Upper lobe of right lung (tissue), 1 donor: ENCODE measurements around the gene RBP2. TPM values are rescaled to one million over a fixed set of nuclear protein-coding genes. Genes with fewer than 3 reads are reported as not detected.
A peak's percentile ranks its signal among the peaks of the same experiment; 100 is the strongest.

Experiments
- ATAC-seq: fragments of 200-7000 bp; cut with Tn5 transposase; one replicate; pipeline ENCODE4 v1.9.1; 2020; ENCODE audit warnings: mild to moderate bottlenecking, moderate library complexity
- DNase-seq: peaks from one replicate; pipeline ENCODE4 v3.0.0-alpha.2; 2020
- H3K27ac ChIP-seq: fragments of 200-600 bp; one replicate; pipeline ENCODE4 v1.8.0; 2022
- H3K27me3 ChIP-seq: fragments of 200-600 bp; one replicate; pipeline ENCODE4 v1.8.0; 2022; ENCODE audit warnings: mild to moderate bottlenecking
- H3K36me3 ChIP-seq: fragments of 200-600 bp; one replicate; pipeline ENCODE4 v1.8.0; 2022
- H3K4me1 ChIP-seq: fragments of 200-600 bp; one replicate; pipeline ENCODE4 v1.8.0; 2022
- H3K4me3 ChIP-seq: fragments of 200-600 bp; one replicate; pipeline ENCODE4 v1.8.0; 2022; ENCODE audit warnings: mild to moderate bottlenecking
- H3K9me3 ChIP-seq: fragments of 200-600 bp; one replicate; pipeline ENCODE4 v1.8.0; 2022
- intact Hi-C: fragments of 100-400 bp; cut with DNase I; formaldehyde crosslinking; loops from one replicate; pipeline ENCODE4 v1.11.0; 2022
- total RNA-seq: library from RNA; stranded (reverse); fragmentation: NEBNext Ultra II Directional; extraction: Animal tissue kit (Norgen Biotek cat#: 25700); gene quantifications from one replicate; pipeline ENCODE4 v1.2.1, GENCODE V29; 2021
- TF ChIP-seq, protein P1 (sequence below): fragments of 200-600 bp; IDR thresholded peaks from one replicate; pipeline ENCODE4 v1.8.0; 2022; ENCODE audit warnings: antibody characterized with exemption
- donor health status: DM: no; HTN: yes; CAD: no; lungs with severe emphysema.

Gene RBP2
- total RNA-seq, 1 donor from 2014 or later, result 2.1 TPM

DNA sequence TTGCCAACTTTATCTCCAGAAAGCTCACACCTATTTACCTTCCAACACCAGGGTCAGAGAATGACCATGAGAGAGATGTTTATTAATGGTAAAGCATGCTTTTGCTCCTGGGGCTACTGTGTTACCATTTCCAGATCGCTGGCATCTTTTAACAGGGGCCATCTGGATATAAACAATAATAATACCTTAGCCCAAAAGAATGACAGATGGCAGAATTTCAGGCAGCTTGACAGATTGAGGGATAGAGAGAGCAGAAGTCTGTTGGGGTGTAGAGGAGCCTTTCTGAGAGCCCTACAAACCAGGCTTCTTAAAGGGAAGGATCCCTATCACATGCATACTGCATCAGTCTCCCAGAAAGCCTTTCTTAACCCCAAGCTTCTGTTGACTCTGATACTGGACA, 45.5 kb upstream of the RBP2 start:
- intact Hi-C loops, result no loop called here
- ATAC-seq (no peak), DNase-seq (no peak)
- TF ChIP-seq, protein P1, sequence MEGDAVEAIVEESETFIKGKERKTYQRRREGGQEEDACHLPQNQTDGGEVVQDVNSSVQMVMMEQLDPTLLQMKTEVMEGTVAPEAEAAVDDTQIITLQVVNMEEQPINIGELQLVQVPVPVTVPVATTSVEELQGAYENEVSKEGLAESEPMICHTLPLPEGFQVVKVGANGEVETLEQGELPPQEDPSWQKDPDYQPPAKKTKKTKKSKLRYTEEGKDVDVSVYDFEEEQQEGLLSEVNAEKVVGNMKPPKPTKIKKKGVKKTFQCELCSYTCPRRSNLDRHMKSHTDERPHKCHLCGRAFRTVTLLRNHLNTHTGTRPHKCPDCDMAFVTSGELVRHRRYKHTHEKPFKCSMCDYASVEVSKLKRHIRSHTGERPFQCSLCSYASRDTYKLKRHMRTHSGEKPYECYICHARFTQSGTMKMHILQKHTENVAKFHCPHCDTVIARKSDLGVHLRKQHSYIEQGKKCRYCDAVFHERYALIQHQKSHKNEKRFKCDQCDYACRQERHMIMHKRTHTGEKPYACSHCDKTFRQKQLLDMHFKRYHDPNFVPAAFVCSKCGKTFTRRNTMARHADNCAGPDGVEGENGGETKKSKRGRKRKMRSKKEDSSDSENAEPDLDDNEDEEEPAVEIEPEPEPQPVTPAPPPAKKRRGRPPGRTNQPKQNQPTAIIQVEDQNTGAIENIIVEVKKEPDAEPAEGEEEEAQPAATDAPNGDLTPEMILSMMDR, result no peak
- Histone ChIP-seq H3K27ac (no peak overlapping the region), H3K4me1 (no peaks in the 10 kb centered on the region), H3K36me3 (no peaks in the 10 kb centered on the region), H3K27me3 (no peaks in the 10 kb centered on the region), H3K9me3 (no peaks in the 10 kb centered on the region), H3K4me3 (no peak overlapping the region)

DNA sequence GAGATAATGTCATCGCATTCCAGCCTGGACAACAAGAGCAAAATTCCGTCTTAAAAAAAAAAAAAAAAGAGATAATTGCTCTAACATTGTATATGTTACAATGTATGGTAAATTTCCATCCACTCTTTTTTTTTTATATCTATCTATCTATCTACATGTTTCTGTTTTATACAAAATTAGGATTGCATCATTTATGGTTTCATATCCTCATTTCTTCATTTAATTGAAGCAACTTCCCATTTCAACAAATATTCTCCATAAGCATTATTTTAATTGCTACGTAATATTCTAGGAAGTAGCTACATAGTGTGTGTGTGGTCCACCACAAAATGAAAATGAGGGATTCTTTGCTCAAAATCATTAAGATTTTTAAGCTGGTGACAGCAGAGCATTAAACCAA, 44.8 kb upstream of the RBP2 start:
- Histone ChIP-seq H3K36me3 (no peaks in the 10 kb centered on the region), H3K9me3 (no peaks in the 10 kb centered on the region), H3K4me3 (no peak overlapping the region), H3K4me1 (no peaks in the 10 kb centered on the region), H3K27me3 (no peaks in the 10 kb centered on the region), H3K27ac (no peak overlapping the region)
- intact Hi-C loops, result no loop called here
- TF ChIP-seq, protein P1, result no peak
- DNase-seq (no peak), ATAC-seq (no peak)

DNA sequence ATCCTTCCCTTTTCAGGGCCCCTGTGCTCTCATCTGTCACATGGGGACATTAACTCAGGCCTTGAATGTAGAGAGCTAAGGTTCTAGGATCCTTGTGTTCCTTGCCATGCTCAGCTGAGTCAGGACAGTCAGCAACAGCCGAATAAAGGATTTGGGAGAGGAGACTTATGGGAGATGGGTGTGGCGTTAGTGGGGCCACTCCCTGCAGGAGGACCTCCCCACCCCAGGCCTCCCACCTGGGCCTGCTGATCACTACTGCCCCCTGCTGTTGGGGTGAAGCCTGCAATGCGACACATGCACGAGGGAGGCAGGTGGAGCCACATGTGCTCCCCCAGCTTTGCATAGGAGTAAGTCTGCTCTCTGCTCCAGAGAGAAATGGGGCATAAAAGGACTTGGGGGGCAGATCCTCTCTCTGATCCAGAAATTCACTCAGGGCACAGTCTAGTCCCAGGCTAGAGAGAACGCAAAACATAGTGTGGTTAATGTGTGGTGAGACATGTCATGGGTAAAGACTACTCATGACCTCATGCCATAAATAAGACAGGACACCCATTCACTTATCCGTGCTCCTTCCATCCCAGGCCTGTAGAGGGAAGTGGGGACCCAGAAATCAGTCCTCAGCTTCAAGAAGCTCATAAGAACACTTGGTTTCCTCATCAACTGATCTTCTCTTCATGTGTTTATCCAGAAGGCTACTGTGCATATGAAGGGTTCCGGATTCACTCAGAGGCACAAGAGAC, 43.9 kb upstream of the RBP2 start:
- Histone ChIP-seq H3K9me3 (no peaks in the 10 kb centered on the region), H3K27ac (no peak overlapping the region), H3K4me1 (no peaks in the 10 kb centered on the region), H3K27me3 (no peaks in the 10 kb centered on the region), H3K36me3 (no peaks in the 10 kb centered on the region), H3K4me3 (no peak overlapping the region)
- no peak for DNase-seq
- intact Hi-C loops, result no loop called here
- ATAC-seq, result peak; percentile 74
- TF ChIP-seq, protein P1, result peak; percentile 30

DNA sequence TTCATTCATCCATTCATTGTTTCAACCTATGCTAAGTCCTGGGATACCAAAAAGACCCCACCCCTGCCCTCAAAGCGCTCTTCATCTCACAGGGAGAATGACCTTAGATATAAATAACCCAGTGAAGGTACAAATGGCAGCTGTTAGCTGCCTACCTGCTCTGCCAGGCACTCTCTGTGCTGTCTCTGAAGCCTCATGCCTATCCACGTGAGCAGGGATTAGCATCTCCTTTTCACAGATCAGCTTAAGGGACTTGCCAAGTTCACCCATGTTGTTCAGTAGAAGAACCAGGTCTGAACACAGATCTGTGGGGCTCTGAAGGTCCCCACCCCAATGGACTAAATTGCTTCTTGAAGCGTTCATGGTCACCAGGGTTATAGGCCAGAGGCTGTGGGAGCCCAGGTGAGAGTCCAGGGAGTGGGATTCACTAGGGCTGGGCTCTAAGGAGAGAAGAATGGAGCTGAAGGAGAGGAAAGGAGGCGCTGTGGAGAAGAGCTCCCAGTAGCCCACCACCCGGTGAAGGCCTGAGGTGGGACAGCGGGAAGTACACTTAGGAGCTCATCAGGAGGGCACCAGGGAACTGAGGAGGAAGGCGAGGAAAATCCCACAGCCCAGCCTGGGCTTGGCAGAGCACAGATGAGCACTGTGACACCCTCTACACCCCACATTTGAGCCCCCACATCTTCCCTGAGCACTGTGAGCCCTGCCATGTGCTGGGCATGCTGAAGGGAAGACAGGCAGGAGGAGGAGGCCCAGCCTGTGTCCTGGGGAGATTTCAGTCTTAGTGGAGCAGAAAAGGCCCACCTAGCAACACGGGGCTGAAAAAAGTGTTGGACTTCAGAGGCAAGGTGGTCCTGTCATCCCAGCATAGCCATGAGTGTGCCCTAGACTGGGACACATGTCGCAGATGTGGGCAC, 42.9 kb upstream of the RBP2 start:
- Histone ChIP-seq H3K36me3 (no peaks in the 10 kb centered on the region), H3K27me3 (no peaks in the 10 kb centered on the region), H3K4me3 (no peak overlapping the region), H3K27ac (no peak overlapping the region), H3K4me1 (no peaks in the 10 kb centered on the region), H3K9me3 (no peaks in the 10 kb centered on the region)
- DNase-seq (no peak), ATAC-seq (no peak)
- TF ChIP-seq, protein P1, result no peak
- intact Hi-C loops, result no loop called here

DNA sequence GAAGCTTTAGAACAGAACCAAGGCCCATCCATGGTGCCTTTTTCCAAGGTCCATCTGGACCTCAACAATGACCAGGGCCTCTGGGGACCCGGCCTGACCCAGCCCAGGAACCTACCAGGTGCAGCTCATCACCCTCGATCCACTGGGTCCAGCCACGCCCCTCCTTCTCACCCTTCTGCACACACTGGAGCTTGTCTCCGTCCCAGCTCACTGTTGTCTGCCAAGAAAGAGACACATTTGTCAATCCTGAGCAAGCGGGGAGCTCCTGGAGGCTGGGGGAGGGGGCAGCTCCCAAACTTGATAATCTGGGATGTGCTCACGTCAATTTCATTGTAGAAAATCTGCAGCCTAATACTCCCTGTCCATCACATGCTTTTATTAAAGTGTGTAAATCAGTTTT, 42.0 kb upstream of the RBP2 start:
- TF ChIP-seq, protein P1, result no peak
- intact Hi-C loops, result no loop called here
- Histone ChIP-seq H3K36me3 (no peaks in the 10 kb centered on the region), H3K27ac (no peak overlapping the region), H3K4me1 (no peaks in the 10 kb centered on the region), H3K9me3 (no peaks in the 10 kb centered on the region), H3K27me3 (no peaks in the 10 kb centered on the region), H3K4me3 (no peak overlapping the region)
- no peak for DNase-seq
- ATAC-seq, result no peak
